RKO (cell line): ENCODE data around the gene HNRNPLL.

Experiments
- DNase-seq: peaks from one replicate; pipeline ENCODE4 v3.0.0-alpha.2; 2016; ENCODE audit warnings: low spot score

The HNRNPLL gene

GRCh38 chr2:38592951-38593350, 9.8 kb downstream of the HNRNPLL start:
- DNase-seq = no peak

- DNase-seq = no peak
These were observed 11.6 kb downstream of the HNRNPLL start for GRCh38 chr2:38591152-38591551.

GRCh38 chr2:38590053-38590452, 12.7 kb downstream of the HNRNPLL start:
- DNase-seq = peak; percentile 39

GRCh38 chr2:38586931-38587330, 15.8 kb downstream of the HNRNPLL start:
- no peak for DNase-seq

GRCh38 chr2:38584881-38585280, 17.8 kb downstream of the HNRNPLL start:
- no peak for DNase-seq

- DNase-seq = no peak
These were observed 18.7 kb downstream of the HNRNPLL start for GRCh38 chr2:38583994-38584393.

- no peak for DNase-seq
These were observed 19.2 kb downstream of the HNRNPLL start for GRCh38 chr2:38583524-38583923.

- DNase-seq = peak; percentile 72
These were observed 21.3 kb downstream of the HNRNPLL start for GRCh38 chr2:38581193-38582147.

GRCh38 chr2:38580115-38580636, 22.6 kb downstream of the HNRNPLL start:
- DNase-seq = no peak

GRCh38 chr2:38578832-38579231, 23.9 kb downstream of the HNRNPLL start:
- no peak for DNase-seq

- no peak for DNase-seq
These were observed 28.4 kb downstream of the HNRNPLL start for GRCh38 chr2:38574278-38574677.

- peak; percentile 21 for DNase-seq
These were observed 30.6 kb downstream of the HNRNPLL start for GRCh38 chr2:38572167-38572566.

GRCh38 chr2:38571193-38571592, 31.5 kb downstream of the HNRNPLL start:
- DNase-seq = no peak

GRCh38 chr2:38568724-38569436, 33.8 kb downstream of the HNRNPLL start:
- DNase-seq = no peak

GRCh38 chr2:38565333-38565732, 37.4 kb downstream of the HNRNPLL start:
- no peak for DNase-seq

GRCh38 chr2:38561691-38562090, 41.0 kb downstream of the HNRNPLL start:
- DNase-seq = no peak

- DNase-seq = no peak
These were observed 42.6 kb downstream of the HNRNPLL start for GRCh38 chr2:38560092-38560491.

- no peak for DNase-seq
These were observed 44.7 kb downstream of the HNRNPLL start for GRCh38 chr2:38557981-38558380.

GRCh38 chr2:38557217-38557616, 45.5 kb downstream of the HNRNPLL start:
- no peak for DNase-seq

GRCh38 chr2:38556006-38556801, 46.5 kb downstream of the HNRNPLL start:
- no peak for DNase-seq

- DNase-seq = peak; percentile 53
These were observed 47.6 kb downstream of the HNRNPLL start for GRCh38 chr2:38554973-38555595.

- no peak for DNase-seq
These were observed 49.2 kb downstream of the HNRNPLL start for GRCh38 chr2:38553554-38553953.
